ELR (cell line): Measurements from ENCODE around the gene SYTL3.
A peak's percentile ranks its signal among the peaks of the same experiment; 100 is the strongest.
"Not testable (repeated sequence)": the region's sequence is repeated elsewhere in the genome, so short reads cannot be mapped to it uniquely, and the experiment has no call there.

Source experiments
- DNase-seq: peaks from one replicate; pipeline ENCODE4 v3.0.0-alpha.2; 2015; ENCODE audit warnings: low read depth

SYTL3 gene

DNA sequence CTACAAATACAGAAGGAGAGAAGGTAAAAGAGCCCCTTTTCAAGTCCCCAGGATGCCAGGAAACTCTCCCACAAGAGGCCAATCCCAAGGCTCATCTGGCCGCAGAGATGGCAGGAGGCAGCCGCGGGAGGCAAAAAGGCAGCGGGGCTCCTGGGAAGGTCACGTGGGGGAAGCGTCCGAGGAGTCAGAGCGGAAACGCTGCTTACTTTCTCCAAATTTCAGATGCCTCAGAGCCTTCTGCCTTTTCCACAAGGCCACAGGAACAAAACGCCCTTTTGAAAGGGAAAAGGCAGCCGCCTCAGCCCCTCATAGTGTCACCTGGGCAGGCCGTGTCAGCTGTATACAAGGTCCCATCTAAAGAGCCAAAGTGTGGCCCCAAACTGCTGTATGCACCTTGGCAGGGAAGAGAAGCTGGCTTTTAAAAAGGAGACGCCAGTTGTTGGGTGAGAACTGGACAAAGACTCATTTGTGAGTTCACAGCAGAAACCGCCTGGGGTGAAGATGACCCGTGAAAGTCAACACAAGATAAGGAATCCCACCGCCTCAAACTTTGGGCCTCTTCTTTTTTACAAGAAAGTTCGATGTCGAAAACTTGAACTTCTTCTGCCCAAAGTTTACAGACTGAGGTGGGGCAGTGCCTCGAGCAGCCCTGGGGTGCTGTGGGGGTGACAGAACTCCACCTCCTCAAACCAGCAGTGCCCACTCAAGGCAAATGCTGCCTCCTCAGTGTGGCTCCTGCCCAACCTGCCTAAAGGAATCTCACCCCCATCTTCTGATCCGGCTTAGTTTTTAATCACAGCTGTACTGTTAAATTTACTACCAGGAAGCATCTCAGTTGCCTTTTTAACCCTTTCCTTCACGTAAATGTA is 124.0 kb downstream of the SYTL3 start:
- DNase-seq, result no peak

DNA sequence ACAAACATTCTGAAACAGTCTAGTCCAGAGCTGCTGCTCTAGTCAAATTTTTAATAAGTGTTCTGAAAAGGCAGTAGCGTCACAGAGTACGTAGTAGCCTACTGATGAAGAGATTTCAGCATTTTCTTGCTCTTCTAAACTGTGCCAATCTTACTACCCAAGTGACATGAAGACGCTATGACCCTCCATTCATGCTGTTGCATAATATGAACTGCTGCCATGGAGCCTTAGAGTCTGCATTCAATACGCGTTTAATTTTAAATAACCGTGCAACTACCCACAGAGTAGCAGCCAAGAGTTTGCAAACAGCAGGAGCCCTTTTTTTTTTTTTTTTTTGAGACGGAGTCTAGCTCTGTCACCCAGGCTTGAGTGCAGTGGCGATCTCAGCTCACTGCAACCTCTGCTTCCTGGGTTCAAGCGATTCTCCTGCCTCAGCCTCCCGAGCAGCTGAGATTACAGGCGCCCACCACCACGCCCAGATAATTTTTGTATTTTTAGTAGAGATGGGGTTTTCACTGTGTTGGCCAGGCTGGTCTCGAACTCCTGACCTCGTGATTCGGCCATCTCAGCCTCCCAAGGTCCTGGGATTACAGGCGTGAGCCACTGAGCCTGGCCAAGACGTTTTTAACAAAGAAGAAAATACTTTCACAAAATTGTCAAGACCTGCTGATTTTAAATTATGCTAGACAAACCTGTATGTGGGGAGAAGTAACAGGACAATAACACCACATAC is 125.0 kb downstream of the SYTL3 start:
- DNase-seq, result no peak

DNA sequence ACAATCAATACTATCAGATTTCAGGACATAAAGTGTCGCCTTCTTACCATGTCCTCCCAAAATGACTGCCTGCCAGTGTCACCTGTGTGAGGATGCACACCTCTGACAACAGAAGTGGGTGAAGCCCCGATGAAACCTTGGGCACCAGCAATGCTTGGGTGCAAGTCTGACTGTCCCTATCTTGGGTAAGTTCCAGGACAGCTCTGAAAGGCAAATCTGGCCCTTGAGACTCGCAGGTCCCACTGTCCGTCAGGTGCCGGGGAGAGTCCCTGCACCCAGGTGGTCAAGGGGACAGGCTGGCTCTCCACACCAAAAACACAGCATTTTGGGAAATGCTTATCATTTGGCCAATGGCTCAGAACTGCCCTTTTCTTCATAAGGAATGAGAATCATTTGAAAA is 126.0 kb downstream of the SYTL3 start:
- DNase-seq, result no peak

DNA sequence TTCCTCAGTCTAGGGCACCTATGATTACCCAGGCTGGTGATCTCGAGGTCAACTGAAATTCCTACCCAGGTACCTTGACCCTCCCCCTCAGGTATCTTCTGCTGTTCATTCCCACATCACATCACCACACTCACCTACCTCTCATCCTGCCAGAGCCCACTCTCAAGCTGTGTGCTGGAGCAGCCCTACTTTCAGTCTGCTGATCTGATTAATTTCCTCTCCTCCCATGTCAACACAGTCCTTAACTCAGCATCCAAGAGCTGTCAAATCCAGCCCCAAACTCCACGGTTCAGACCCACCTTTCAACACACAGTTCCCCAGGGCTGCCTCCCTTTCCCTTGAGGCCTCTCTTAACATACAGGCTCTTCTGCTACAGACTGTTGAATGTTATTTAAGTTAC is 126.9 kb downstream of the SYTL3 start:
- no peak for DNase-seq

DNA sequence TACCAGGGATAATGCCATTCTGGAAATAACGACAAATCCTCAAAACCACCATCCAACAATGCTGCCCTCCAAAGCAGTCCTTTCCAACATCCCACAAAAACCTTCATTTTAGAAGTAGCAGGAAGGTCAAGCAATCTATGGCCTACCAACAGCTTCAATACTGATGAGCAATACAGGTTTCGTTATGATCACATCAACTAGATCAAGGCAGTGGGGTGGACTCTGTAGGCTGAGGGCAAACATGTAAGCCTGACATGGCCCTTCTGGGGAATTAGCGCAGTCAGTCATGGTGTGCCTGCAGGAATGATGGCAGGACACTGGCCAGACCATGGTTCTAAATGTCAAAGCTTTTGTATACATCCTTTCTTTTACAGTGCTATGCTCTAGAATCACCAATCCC is 127.7 kb downstream of the SYTL3 start:
- no peak for DNase-seq

DNA sequence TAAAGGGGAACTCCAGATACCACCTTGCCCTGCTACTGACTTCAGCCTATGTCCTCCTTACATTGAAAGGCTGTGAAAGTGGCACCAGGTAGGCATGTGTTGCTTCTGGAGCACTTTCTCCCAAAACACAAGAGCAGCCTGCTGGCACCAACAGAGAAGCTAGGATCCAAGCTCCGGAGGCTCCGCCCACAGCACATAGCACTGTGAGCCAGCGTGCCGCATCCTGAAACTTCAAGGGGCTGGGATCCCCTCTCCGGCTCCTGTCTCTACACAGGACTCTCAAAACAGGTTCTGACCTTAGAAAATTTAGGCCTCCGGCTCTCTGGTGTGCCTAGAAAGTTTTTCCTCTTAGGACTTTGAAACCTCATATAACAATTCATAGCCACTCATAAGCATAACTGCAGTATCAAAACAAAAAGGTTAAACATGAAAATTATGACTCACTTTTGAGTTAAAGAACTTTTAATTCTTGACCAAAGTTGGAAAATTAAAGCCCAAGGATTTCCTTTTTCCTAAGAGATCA is 128.2 kb downstream of the SYTL3 start:
- no peak for DNase-seq

DNA sequence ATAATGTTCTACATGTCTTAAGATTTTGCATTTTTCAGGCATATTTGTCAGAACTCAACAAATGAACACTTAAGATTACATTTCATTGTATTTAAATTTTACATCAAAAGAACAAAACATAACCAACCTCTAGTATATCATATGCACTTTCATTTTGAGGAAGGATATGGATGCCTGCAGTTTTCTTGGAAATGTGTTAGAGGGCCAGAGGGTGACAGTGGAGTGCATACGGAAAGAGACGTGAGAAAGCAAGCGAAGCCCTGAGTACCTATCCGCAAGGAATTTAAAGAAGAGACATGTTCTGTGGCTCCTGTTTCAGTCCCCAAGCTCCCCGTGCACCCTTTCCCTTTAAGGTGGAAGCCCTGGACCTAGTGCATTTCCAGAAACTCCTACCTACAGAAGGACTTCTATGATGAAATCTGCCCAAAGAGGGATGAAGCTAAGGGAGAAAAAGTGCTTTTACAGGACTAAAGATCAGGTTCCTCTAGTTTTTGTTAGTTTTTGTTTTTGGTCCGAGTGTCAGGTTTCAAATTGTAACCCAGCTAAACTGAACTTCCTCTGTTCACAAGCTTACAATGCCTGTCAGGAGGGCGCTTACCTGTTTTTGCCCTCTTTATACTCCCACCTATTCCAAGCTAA is 130.5 kb downstream of the SYTL3 start:
- no peak for DNase-seq

DNA sequence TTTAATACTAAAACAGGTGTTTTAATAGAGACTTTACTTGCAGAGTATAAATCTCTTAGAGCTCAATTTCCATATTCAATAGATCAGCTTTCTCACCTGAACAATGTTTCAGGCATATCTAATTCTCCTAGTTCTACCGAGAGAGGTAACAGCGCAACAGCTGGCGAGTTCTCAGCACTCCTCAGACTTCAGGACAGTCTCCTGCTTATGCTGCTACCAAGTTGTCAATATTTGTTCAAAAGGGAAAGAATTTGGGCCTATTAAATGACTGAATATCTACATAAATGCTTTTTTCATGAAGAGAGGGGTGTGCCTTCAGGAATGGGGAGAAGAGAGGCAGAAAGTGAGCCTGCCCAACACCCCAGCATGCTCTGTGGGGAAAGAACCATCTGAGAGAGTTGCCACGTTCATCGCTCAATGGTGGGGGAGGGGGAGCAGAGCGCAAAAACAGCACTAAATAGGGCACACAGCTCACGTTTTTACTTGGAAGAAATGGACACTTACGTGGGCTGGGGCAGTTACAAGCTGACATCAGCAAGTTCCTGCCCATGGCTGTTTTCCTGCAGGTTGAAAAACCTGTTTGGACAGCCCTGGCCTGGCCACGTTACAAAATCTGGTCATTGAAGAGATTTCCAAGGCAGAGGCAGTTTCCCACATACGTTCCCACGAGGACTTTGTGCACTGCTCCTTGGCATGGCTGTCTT is 131.3 kb downstream of the SYTL3 start:
- DNase-seq, result no peak

DNA sequence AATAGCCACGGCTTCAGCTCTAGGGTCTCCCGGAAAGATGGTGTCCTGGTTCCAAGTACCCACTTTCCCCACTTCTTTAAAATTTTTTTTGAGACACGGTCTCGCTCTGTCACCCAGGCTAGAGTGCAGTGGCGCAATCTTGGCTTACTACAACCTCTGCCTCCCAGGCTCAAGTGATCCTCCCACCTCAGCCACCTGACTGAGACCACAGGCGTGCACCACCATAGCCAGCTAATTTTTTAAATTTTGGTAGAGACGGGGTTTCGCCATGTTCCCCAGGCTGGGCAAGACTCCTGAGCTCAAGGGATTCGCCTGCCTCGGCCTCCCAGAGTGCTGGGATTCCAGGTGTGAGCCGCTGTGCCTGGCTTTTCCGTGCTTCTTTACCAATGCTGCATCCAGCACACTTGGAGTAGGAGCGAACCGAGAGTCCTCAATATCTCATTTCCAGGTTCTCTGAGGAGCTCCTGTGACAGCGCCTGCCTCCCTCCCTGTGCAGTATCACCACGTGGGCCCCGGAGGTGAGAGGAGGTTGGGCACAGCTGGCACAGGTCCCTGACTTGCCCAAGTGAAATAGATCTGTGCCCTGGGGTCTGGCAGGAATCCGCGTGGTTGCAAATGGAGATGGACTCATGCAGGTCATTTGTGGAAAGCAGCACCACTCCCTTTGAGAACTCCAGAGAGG is 132.0 kb downstream of the SYTL3 start:
- no peak for DNase-seq

DNA sequence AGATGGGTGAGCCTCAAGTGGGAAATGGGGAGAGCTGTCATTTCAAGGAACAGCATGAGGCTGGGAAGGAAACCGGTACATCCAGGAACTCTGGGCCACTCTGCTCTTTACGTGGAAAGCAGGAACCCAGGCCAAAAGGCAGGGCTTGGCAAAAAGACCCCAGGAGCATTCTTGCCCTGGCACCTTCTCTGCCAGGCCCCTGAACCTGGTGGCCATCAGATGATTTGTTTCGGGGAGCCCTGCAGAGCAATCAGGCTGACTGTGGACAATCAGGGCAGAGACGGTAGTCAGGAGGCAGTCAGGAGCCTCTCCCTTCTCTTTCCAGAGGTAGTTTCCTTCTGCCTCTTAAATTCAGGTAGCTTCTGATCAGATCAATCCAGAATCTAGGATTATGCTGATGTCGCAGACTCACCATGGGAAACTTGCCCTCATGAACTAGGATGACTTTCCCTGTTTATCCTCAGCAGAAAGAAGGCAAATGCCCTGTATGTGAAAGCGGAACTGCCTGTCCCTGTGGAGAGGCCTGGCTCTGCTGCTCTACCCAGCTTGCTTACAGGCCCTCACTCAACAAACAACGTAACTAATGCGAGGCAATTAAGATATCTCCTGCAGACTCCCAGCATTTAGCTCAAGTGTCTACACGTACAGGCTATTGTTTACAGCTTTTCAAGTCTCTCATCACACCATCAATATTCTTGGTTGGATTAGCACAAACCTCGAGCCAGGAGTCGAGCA is 132.7 kb downstream of the SYTL3 start:
- no peak for DNase-seq

DNA sequence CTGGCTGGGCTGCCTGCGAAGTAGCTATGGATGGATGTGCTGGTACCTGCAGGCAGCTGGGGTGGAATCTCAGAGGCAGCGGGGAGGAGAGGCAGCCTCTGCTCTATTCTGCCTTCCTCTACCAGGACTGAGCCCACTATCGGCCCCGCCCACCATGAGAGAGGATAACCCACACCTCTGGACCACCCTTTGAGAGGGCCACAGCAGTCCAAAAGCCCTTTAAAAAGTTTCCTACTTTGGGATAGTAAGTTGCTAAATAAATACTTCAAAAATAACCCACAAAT is 133.3 kb downstream of the SYTL3 start:
- DNase-seq, result no peak

DNA sequence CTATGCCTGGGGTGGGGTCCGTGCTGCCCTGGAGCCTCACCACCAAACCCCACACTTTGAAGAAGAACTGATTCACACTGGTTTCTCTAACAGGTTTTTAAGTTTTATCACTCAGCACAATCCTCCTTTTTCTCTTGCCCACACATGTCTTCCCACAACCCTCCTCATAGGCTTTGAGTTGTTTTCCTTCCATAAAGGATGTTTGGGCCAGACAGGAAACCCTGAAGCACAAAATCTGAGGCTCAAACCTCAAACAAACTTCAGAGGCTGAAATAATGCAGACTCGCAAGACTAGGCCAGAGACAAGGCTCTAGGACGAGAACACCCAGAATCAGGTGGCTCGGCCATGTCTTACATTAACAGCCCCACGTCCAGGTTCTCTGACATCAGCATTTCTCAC is 134.0 kb downstream of the SYTL3 start:
- DNase-seq, result no peak

DNA sequence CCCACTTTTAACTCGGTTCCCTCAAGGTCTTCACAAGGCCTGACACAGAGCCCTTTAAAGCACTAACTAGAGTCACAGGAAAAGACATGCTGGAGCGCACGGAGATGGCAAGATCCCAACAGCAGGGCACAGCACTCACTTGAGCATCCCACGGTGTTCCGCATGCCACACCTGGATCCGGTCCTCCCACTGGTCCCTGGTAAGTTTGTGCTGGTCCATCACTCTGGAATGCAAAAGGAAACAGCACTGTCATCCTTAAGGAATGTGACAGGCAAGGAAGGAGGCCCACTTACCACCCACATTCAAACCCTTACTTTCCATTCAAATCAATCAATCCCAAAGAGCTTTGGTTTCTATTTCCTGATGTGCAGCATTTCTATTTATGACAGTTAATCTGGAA is 134.7 kb downstream of the SYTL3 start:
- DNase-seq, result peak; percentile 84

DNA sequence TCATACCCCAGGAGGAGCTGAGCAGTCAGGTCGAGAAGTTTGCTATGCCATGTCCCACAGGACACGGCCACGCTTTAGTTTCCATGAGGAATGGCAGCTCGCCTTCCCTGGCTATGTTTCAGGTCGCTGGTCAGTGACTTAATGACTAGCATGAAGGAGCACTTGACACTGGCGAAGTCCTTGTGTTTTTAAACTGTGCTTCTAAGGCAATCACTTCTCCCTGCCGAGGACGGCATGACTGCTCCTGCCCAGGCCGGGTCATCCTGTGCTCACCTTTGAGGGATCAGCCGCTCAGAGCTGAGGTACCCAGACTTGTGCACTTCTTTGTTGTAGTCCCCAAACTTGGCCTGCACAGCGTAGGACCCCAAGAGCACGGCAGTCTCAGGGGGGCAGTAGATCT is 135.2 kb downstream of the SYTL3 start:
- no peak for DNase-seq

DNA sequence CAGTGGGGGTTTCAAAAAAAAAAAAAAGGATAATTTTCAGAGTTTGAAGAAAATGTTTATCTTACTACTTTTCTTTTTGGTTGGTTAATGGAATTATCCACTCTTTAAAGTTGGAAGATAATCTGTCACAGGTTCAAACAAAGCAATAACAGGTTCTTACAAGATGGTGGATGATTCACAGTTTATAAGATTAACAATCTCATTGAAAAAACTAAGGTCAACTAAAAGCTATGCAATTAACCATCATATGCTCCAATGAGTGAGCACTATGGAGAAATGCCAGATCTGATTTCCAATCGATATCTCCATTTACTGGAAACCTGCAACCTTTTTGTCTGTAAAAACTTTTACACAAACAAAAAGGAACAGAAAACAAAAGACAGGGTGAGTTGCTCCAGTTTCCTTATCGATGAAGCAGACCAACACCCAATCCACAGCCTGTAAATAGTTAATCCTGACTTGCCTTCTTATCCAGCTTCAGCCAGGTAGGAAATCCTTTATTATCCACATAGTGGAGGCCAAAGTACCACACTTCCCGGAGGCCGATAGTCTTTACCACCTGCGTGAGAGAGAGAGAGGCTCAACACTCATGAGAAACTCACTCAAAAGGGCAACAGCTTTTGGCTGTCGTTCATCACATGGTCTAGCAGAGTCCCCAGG is 136.9 kb downstream of the SYTL3 start:
- DNase-seq, result no peak

DNA sequence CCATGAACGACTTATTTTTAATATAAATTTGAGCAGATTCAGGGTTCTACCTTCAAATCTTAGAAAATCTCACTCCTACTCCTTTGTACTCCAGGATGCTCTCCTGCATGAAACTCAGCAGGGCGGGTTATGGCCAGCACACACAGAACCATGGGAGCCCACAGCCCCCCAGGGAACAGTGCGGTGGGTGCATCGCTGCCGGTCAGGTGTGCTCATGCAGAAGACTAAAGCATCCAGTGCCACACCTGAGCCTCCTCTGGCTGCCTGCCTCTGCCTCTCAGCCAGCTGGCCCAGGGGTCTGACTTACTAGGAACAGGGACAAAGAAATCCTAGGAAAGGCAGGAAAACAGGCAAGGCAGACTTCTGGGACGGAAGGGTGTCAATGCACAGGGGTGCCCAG is 137.5 kb downstream of the SYTL3 start:
- DNase-seq, result no peak

DNA sequence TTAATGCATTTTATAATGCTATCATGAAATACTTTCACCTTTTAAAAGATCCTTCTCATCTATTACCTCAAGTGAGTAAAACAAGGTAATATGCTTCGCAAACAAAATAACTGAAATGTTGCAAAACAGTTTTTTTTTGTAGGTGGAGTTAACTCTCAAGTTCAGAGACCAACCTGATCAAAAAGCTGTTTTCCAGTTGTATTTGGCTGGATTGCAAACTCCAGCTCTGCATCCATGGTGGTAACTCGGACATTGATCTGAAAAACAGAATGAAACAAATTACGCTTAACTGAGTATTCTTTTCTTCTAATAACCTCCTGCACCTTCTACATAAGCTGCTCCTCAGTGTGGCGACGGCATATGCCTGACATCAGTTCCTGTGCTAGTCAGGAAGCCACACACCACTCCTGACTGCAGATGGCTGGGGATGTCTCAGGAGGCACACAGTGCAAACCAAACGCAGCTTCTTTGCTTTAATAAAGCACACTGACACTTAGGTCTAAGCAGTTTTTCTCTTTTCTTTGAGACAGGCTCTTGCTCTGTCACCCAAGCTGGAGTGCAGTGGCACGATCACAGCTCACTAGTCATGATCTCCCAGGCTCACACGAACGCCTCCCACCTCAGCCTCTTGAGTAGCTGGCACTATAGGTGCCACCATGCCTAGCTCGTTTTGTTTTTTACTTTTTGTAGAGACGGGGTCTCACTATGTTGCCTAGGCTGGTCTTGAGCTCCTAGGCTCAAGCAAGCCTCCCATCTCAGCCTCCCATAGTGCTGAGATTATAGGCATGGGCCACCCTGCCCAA is 139.5 kb downstream of the SYTL3 start:
- no peak for DNase-seq

DNA sequence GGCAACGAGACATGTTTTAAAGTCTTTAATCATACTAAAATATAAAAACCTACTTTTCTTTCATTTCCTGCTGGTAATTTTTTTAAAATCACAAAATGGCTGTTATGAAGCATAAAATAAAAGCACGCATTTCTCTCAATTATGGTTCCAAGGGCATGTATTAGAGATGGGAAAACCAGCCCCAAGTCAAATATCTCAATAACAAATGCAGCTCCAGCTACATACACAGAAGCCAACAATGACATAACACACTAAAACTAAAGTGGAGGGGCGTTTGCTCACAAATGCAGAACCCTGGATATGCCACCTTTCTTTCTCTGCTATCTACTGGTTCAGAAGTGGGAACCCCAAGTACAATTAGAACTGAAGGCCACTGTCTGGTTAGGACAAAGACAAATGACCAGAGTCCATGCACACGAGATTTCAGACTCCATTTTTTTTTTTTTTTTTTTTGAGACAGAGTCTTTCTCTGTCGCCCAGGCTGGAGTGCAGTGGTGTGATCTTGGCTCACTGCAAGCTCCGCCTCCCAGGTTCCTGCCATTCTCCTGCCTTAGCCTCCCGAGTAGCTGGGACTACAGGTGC is 141.5 kb downstream of the SYTL3 start:
- DNase-seq, result no peak

DNA sequence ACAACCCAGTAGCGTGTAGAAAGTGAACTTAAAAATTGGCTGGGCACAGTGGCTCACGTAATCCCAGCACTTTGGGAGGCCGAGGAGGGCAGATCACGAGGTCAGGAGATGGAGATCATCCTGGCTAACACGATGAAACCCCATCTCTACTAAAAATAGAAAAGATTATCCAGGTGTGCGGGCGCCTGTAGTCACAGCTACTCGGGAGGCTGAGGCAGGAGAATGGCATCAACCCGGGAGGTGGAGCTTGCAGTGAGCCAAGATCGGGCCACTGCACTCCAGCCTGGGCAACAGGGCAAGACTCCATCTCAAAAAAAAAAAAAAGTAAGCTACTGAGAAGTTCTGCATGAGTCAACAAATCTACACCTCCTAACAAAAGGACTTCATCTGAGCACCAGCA is 142.7 kb downstream of the SYTL3 start:
- not testable (repeated sequence) for DNase-seq
